ENCODE results near the gene SLC35F1. TPM values are rescaled to one million over a fixed set of nuclear protein-coding genes. Genes with fewer than 3 reads are reported as not detected.

The SLC35F1 gene
- total RNA-seq, 1 donor from 2014 or later = not detected

DNA sequence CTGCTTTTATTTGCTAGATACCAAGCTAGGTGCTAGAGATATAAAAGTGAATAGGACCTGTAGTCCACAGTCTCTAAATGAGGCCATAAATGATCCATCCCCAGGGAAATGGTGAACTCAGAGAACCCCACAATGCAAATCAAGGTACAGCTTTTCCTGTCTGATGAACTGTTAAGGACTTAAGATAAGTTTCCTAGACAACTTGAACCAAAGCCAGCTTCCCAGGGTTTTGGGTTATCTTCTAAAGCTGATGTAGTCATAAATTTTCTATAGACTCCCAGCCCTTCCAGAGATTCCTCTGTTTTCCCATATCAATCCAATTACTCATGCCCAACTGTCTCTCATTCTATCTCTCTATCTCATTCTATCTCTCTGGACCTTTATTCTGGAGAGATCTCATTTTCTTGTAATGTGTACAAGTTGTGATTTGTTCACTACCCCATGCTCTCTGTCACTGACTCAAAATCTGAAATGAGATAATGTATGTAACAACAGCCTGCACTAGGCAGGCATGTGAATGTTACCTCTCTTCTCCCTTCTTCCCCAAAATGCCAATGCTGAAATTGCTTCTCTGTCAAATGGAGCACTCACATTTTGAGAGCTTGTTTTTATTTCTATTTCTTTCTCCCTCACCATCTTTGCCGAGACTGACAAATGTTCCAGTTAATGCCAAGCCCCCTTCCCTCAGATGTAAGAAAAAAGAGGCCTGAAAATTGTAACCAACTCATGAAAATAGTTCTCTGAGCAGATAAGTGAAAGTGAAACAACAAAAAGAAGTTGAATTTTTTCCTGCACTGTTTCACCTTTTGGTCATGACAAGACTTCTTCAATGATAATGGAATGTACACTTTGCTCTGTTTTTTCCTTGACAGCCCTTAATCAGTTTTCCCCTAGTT, 279.9 kb downstream of the SLC35F1 start:
- DNase-seq (ENCODE audit: low read depth) = no peak
- TF ChIP-seq, protein P1, sequence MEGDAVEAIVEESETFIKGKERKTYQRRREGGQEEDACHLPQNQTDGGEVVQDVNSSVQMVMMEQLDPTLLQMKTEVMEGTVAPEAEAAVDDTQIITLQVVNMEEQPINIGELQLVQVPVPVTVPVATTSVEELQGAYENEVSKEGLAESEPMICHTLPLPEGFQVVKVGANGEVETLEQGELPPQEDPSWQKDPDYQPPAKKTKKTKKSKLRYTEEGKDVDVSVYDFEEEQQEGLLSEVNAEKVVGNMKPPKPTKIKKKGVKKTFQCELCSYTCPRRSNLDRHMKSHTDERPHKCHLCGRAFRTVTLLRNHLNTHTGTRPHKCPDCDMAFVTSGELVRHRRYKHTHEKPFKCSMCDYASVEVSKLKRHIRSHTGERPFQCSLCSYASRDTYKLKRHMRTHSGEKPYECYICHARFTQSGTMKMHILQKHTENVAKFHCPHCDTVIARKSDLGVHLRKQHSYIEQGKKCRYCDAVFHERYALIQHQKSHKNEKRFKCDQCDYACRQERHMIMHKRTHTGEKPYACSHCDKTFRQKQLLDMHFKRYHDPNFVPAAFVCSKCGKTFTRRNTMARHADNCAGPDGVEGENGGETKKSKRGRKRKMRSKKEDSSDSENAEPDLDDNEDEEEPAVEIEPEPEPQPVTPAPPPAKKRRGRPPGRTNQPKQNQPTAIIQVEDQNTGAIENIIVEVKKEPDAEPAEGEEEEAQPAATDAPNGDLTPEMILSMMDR (conservative IDR thresholded peaks at IDR 0.05; ENCODE audit: low read depth, low read length) = no peak
- no peak overlapping the region for H3K4me3 ChIP-seq (ENCODE audit: low read depth, low read length)

DNA sequence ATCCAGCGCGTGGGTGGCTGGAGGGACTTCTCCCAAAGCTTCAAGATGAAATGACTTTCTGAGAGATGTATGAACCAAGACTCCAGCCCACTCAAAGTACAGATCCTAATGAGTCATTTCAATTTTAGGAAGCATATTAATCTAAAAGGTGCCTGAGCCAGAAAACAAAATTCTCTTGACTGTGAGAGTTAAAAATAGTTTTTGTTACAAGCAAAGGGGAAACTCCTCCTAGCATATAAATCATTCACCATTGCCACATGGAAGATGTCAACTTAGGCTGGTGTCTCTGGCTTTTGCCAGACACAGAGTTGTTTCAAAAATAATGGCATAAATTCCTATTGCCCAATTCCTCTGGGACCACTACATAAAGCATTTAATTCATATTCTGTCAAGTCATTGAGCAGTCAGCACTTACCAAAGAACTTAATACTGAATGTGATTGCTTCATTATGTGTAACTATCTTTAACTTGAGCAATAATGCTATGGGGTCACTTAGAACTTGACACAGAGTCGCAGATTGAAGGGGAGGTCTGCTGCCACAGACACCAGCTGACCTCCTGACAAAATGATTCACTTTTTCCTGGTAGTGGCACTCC, 280.6 kb downstream of the SLC35F1 start:
- no peak for DNase-seq (ENCODE audit: low read depth)
- H3K4me3 ChIP-seq (ENCODE audit: low read depth, low read length) = no peak overlapping the region

DNA sequence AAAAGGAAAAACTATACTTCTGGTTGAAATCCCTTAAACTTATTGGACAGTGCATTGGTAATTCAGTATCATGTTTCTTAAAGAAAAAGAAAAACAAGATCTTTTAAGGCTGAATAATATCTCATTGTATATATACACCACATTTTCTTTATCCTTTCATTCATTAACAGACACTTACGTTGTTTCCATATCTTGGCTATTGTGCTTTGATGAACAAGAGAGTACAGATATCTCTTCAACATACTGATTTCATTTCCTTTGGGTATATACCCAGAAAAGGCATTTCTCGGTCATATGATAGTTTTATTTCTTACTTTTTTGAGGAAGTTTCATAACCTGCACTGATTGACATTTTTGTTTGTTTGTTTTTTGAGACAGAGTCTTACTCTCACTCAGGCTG, 281.5 kb downstream of the SLC35F1 start:
- H3K4me3 ChIP-seq (ENCODE audit: low read depth, low read length) = no peak overlapping the region
- DNase-seq (ENCODE audit: low read depth) = no peak
- TF ChIP-seq, protein P1 (conservative IDR thresholded peaks at IDR 0.05; ENCODE audit: low read depth, low read length) = no peak

More for the DNA sequence above, 280.6 kb downstream of the SLC35F1 start:
- TF ChIP-seq, protein P1 (conservative IDR thresholded peaks at IDR 0.05; ENCODE audit: low read depth, low read length) = no peak

DNA sequence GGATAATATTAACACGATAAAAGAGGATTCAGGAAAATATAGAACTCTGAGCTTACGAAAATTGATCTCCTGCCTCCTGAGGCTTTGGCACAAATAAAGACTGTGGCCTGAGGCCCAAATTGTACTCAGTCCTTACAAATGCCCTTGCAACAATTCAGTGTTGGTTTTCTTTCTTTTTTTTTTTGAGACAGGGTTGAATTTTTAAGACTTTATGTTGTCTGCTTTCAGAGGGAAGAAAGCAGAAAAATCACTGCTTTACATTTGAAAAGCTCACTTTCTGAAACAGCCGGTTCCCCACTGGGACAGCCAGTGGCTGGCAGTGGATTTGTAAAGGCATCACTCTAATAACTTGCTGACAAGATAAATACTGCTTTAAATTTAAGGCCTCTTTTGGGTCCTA, 290.5 kb downstream of the SLC35F1 start:
- TF ChIP-seq, protein P1 (conservative IDR thresholded peaks at IDR 0.05; ENCODE audit: low read depth, low read length) = no peak
- no peak for DNase-seq (ENCODE audit: low read depth)
- H3K4me3 ChIP-seq (ENCODE audit: low read depth, low read length) = no peak overlapping the region

DNA sequence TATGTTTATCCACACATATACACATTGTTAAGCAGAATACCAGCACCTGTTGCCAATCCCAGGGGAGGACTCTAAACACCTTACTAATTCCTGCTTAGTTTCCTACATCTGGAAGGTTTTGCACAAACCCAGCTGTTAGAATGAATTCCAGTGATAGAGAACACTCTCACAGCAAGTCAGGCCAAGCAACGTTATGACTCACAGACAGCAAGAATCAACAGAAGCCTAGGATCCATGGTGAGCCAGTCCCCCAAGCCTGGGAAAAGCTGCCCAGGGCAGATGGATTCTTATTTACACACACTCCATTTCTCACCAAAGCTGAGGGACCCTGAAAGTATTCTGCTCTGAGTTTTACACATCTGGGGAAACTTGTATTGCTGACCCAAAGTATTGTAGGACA, 291.7 kb downstream of the SLC35F1 start:
- no peak for DNase-seq (ENCODE audit: low read depth)
- TF ChIP-seq, protein P1 (conservative IDR thresholded peaks at IDR 0.05; ENCODE audit: low read depth, low read length) = no peak
- H3K4me3 ChIP-seq (ENCODE audit: low read depth, low read length) = no peak overlapping the region

DNA sequence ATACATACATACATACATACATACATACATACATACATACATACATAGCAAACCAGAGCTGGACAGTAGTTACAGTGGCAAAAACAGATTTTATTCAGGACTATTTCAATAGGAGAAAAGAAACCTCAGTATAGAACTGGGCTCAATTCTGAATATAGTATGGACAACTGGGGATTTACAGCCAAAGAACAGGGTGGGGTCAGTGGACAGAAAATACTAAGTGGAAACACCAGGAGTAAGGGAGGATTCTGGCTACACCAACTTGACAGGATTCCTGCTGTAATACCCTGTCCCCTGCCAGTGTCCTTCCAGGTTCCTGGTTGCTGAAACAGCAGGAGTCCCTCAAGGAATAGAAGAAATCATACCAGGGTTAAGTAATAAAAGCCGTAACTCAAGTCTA, 293.1 kb downstream of the SLC35F1 start:
- DNase-seq (ENCODE audit: low read depth) = no peak
- TF ChIP-seq, protein P1 (conservative IDR thresholded peaks at IDR 0.05; ENCODE audit: low read depth, low read length) = no peak
- no peak overlapping the region for H3K4me3 ChIP-seq (ENCODE audit: low read depth, low read length)

Measured in epithelial cell of proximal tubule (primary cell).